ENCODE results near the gene DGAT2.

GRCh38 chr11:75722669-75723042 lies 45.9 kb upstream of the DGAT2 start:
- TF ChIP-seq CTCF (IDR thresholded peaks at IDR 0.05) (no peak), POLR2A (IDR thresholded peaks at IDR 0.05) (no peak)
